ENCODE measurements around the gene RAPGEF4.

Gene RAPGEF4

DNA sequence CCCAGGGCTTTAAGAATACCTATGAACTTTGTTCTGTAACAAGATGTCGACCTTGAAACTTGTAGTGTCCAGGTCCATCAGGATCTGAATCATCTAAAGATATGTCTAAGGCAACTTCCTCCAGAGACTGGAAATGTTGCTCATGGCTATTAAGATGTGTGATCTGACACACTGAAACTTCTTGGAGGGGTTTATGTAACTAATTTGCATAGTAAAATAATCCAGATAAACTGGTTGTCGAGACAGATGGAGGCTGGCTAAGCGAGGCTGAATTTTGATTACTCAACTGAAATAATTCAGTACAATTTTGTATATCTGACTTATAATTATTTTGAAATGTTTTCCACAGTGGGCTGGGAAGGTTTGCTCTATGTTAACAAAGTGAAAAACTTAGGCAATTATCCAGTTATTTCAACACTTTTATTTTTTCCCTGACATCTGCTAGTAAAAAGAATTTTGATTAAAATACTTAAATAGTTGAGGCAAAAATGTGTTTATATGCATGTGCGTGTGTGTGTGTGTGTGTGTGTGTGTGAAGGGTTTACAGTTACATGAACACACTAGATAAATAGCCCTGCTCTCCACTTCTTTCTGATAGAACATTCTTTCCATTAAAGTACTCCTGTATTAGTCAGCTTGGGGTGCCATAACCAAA lies 328.6 kb downstream of the RAPGEF4 start:
- peak; percentile 94 for DNase-seq (ENCODE audit: low read depth)
- TF ChIP-seq, protein P1, sequence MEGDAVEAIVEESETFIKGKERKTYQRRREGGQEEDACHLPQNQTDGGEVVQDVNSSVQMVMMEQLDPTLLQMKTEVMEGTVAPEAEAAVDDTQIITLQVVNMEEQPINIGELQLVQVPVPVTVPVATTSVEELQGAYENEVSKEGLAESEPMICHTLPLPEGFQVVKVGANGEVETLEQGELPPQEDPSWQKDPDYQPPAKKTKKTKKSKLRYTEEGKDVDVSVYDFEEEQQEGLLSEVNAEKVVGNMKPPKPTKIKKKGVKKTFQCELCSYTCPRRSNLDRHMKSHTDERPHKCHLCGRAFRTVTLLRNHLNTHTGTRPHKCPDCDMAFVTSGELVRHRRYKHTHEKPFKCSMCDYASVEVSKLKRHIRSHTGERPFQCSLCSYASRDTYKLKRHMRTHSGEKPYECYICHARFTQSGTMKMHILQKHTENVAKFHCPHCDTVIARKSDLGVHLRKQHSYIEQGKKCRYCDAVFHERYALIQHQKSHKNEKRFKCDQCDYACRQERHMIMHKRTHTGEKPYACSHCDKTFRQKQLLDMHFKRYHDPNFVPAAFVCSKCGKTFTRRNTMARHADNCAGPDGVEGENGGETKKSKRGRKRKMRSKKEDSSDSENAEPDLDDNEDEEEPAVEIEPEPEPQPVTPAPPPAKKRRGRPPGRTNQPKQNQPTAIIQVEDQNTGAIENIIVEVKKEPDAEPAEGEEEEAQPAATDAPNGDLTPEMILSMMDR (IDR thresholded peaks at IDR 0.05; ENCODE audit: insufficient read depth, low read depth, low read length, missing control alignments): no peak
- no peak overlapping the region for H3K4me3 ChIP-seq (ENCODE audit: low read length)

DNA sequence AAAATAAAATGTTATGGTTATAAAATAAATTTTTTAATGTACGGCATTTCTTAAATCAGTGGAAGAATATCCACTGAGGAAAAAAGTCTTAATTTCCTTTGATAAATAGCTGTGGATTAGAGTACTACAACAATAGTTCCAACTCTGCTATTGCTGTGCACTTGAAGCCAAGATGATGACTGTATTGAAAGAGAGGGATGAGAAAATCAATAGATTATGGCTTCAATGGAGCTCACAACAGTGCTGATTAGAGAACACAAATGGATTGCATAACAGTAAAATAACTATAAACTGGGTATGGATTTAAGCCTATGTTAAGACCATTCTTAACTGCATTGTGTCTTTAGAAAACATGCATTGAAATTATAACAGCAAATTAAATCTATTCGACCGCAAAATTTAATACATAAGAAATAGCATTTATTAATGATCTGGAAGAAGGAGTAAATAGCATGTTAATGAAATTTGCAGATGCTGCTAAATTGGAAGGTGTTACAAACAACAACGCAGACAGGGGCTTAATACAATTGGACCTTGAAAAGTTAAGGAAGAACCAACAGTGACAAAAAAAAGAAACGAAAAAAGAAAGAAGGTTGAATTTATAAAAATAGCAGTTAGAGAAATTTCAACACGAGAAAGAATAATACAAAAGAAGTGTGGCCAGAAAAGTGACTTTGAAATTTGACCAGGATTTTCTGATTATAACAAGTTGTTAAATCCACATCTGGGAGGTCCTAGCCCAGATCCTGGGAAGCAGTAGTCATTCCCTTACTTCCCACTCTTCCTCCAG lies 331.4 kb downstream of the RAPGEF4 start:
- DNase-seq (ENCODE audit: low read depth): no peak
- TF ChIP-seq, protein P1 (IDR thresholded peaks at IDR 0.05; ENCODE audit: insufficient read depth, low read depth, low read length, missing control alignments): no peak
- no peak overlapping the region for H3K4me3 ChIP-seq (ENCODE audit: low read length)

DNA sequence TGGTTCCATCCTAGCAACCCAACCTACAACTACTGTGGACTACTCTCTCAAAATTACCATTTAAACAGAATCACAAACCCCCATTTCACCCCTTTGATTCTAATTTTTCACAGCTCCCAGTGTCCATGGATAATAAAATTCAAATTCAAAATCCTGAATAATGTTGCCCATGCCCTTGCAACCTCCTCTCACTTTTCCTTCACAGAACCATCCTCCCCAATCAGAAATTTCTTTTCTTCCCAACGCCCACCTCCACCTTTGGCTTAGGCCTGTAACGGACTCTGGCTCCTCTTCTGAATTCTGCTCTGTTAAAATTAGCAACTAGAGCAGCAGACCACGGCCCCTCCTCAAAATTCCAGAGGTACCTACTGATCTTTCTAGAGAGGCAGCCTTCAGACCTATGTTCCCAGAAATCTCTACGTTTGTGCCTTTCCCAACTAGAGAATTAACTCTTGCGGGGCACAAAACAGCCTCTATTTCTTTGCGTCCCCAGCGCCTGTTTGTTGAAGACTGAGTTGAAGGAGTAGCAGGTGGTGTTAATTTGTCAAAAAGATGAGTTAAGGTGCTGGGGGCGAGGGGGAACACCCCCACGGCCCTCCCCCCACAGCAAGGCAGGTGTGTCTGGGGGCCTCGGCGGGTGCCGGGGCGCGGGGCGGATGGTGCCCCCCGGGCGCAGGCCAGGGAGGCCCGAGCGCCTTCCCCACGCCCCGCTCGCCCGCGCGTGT lies 339.6 kb downstream of the RAPGEF4 start:
- DNase-seq (ENCODE audit: low read depth): no peak
- TF ChIP-seq, protein P1 (IDR thresholded peaks at IDR 0.05; ENCODE audit: insufficient read depth, low read depth, low read length, missing control alignments): no peak
- H3K4me3 ChIP-seq (ENCODE audit: low read length): peak overlapping the region; percentile 79

DNA sequence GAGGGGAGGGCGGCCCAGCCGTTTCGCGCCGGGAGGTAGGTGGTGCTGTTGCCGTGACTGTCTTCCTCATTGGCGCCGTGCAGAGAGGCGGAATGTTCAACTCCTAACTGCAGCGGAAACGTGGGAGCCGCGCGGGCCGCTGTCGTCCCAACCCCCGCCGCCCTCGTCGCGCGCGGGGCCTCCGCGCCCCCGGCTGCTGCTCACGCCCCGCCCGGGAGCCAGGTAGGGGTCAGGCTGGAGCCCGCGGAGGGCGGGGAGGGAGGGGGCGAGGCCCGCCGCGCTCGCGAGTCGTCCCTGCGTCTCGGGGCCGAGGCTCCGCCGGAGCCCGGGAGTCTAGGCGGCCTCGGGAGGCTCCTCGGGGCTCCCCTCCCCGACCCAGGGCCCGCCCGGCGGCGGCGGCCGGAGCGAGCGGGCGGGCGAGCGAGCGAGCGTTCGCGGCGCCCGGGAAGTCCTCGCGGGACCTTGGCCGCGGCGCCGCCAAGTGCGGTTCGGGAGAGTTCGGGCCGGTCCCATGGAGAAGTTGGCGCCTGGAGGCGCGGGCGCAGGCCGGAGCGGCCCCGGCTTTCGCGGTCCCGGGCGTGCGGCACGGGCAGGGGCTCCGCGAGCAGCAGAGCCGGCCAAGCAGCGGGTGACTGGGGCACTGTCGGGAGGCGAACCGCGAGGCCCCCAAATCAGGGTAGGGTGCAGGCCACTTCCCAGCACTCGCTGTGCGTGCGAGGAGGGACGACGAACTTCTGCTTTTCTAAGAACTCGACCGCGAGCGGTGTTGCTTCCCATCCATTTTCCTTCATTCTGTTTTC lies 340.3 kb downstream of the RAPGEF4 start, which contains the start of gene MAP3K20:
Gene MAP3K20 (plus strand): TSS at position 66 of the 800 bp plus-strand sequence. CDS start 15,186 bp downstream, outside the sequence.
- H3K4me3 ChIP-seq (ENCODE audit: low read length): peak within 1 kb of the TSS; percentile 79
- DNase-seq (ENCODE audit: low read depth): peak; percentile 82
- TF ChIP-seq, protein P1 (IDR thresholded peaks at IDR 0.05; ENCODE audit: insufficient read depth, low read depth, low read length, missing control alignments): peak; percentile 41

DNA sequence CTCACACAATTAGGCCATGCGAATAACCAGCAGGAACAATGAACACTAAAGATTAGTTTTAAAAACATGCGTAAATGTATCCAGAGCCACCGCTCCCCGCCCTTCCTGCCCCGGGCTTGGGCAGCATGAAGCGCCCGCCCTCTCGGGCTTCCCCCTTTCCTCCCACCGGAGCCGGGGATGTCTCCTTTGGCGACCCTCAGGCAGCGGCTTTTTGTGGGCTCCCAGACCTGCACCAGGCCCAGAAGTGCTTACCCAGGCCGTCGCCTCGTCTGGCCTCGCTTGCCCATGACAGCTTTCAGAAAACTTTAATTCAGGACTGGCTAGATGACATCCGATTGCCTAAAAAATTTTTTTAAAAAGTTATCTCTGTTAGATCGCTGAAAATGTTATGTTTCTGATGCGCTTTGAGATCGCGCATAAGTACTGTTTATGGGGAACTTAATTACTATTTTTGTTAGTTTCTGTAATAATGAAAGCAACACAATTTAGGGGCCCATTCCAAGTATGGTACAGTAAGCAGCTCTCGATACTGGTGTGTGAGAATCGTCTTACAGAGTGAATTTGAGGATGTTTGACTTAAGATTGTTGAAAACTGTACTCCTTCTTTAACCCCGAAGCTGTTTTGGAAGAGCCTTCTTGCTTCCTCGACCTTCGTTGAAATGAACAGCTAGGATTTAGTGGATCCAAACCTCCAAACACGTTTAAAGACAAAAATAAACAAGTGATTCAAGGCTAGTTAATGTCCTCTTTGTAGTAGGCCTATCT lies 341.1 kb downstream of the RAPGEF4 start:
- H3K4me3 ChIP-seq (ENCODE audit: low read length): peak overlapping the region; percentile 79
- DNase-seq (ENCODE audit: low read depth): peak; percentile 63
- TF ChIP-seq, protein P1 (IDR thresholded peaks at IDR 0.05; ENCODE audit: insufficient read depth, low read depth, low read length, missing control alignments): no peak

Measured in epithelial cell of esophagus (primary cell).